K562 (cell line): Measurements from ENCODE around the gene ZDHHC16. TPM values are rescaled to one million over a fixed set of nuclear protein-coding genes. Genes with fewer than 3 reads are reported as not detected.

ENCODE experiments used
- CEBPZ ChIP-seq: fragments of 150-350 bp; IDR thresholded peaks from 2 replicates; pipeline ENCODE4 v1.6.1; 2014; ENCODE audit warnings: low read depth, mild to moderate bottlenecking, low read length, borderline replicate concordance
- EHMT2 ChIP-seq: fragments of 450-650 bp; IDR thresholded peaks from 2 replicates; pipeline ENCODE4 v1.6.1; 2018; ENCODE audit warnings: antibody characterized with exemption
- HNRNPLL ChIP-seq: fragments of 200-400 bp; formaldehyde crosslinking; IDR thresholded peaks from 2 replicates; pipeline ENCODE4 v1.6.1; 2017; ENCODE audit warnings: low read length, low read depth, mild to moderate bottlenecking; ENCODE audit not compliant: poor library complexity, severe bottlenecking
- MGA ChIP-seq: fragments of 450-650 bp; IDR thresholded peaks from 2 replicates; pipeline ENCODE4 v1.6.1; 2016; ENCODE audit warnings: mild to moderate bottlenecking, moderate library complexity
- RHOXF2B ChIP-seq: fragments of 250-450 bp; sonication (Bioruptor Pico); conservative IDR thresholded peaks from 2 replicates; pipeline ENCODE4 v1.5.1; 2021
- THRB ChIP-seq: fragments of 450-650 bp; formaldehyde crosslinking; conservative IDR thresholded peaks from 2 replicates; pipeline ENCODE4 v1.4.0; 2022; ENCODE audit warnings: mild to moderate bottlenecking, missing genetic modification characterization
- ZBTB33 ChIP-seq: sonication (generic); formaldehyde crosslinking; IDR thresholded peaks from 2 replicates; pipeline ENCODE4 v1.8.1; 2023; ENCODE audit warnings: mild to moderate bottlenecking, missing genetic modification reagents
- ZNF354B ChIP-seq: fragments of 250-450 bp; sonication (Bioruptor Pico); IDR thresholded peaks from 2 replicates; pipeline ENCODE4 v1.4.0; 2020
- polyA plus RNA-seq, 8 experiments: library from polyadenylated mRNA; depleted of rRNA in 4 of 8; stranded (reverse) in 5 of 8; unstranded in 3 of 8; fragments of >200 nt; fragmentation: Nextera tagmentation in 2 of 8; fragmentation: Illumina TruSeq in 1 of 8; extraction: Ambion mirVana in 2 of 8; extraction: Trizol in 1 of 8; gene quantifications; 2 replicates each; pipeline versions ENCODE4 v1.2.1 to v1.2.3, GENCODE V29; 2011 to 2014; ENCODE audit warnings: inconsistent platforms in 1 of 8, missing spikeins in 1 of 8
- total RNA-seq, 7 experiments: library from RNA; depleted of rRNA in 6 of 7; stranded (reverse); fragments of >200 nt in 6 of 7; fragmentation: Illumina TruSeq in 2 of 7; extraction: Trizol in 2 of 7; gene quantifications; 2 replicates each; pipeline versions ENCODE4 v1.2.1 to v1.2.3, GENCODE V29; 2011 to 2021; ENCODE audit warnings: low replicate concordance in 1 of 7

ZDHHC16 gene
- total and polyA plus RNA-seq, 9 of the 15 experiments (the other 6 are each of a cell fraction or from before 2014, with no cell fraction given): 12.5 to 33.8 (median 21.3) TPM

- TF ChIP-seq ZBTB33 (CRISPR knock-in tag): no peak
- no peak for TF ChIP-seq RHOXF2B (CRISPR knock-in tag)
- no peak for TF ChIP-seq CEBPZ
- no peak for TF ChIP-seq THRB (CRISPR knock-in tag)
- TF ChIP-seq EHMT2: no peak
- no peak for TF ChIP-seq ZNF354B (CRISPR knock-in tag)
- peak; percentile 75 for TF ChIP-seq HNRNPLL
- peak; percentile 37; the same call in 1 of the 2 replicates for TF ChIP-seq MGA
Measured at GRCh38 chr10:97425964-97426775, 19.8 kb upstream of the ZDHHC16 start, which contains the start of gene PGAM1 (continued).
